NCI-H748 treated with DMSO at 0.1 percent for 48 hours (cell line): Measurements from ENCODE around the gene TPT1.
"Not testable (repeated sequence)": the region's sequence is repeated elsewhere in the genome, so short reads cannot be mapped to it uniquely, and the experiment has no call there.

Source experiments
- DNase-seq: peaks from one replicate; lab custom pipeline; 2025; lab: John Stamatoyannopoulos, UW

The TPT1 gene

GRCh38 chr13:45341034-45341798 lies at the start of gene TPT1:
Gene TPT1 (minus strand): TSS chr13:45341183. CDS start chr13:45341069, 114 bp downstream.
- peak; percentile 98 for DNase-seq

- DNase-seq = not testable (repeated sequence)
Observed at GRCh38 chr13:45390348-45390747, 49.4 kb upstream of the TPT1 start.

- DNase-seq = no peak
Observed at GRCh38 chr13:45388664-45389063, 47.7 kb upstream of the TPT1 start.

GRCh38 chr13:45386892-45387575 lies 46.1 kb upstream of the TPT1 start:
- DNase-seq = not testable (repeated sequence)

- no peak for DNase-seq
Observed at GRCh38 chr13:45385907-45386553, 45.0 kb upstream of the TPT1 start.

- no peak for DNase-seq
Observed at GRCh38 chr13:45385320-45385719, 44.3 kb upstream of the TPT1 start.

GRCh38 chr13:45384474-45385174 lies 43.6 kb upstream of the TPT1 start:
- no peak for DNase-seq

- not testable (repeated sequence) for DNase-seq
Observed at GRCh38 chr13:45382739-45383138, 41.8 kb upstream of the TPT1 start.

GRCh38 chr13:45381196-45381595 lies 40.2 kb upstream of the TPT1 start:
- DNase-seq = no peak

- DNase-seq = not testable (repeated sequence)
Observed at GRCh38 chr13:45380708-45381107, 39.7 kb upstream of the TPT1 start.

- DNase-seq = not testable (repeated sequence)
Observed at GRCh38 chr13:45379516-45379915, 38.5 kb upstream of the TPT1 start.

- DNase-seq = not testable (repeated sequence)
Observed at GRCh38 chr13:45378786-45379185, 37.8 kb upstream of the TPT1 start.

- DNase-seq = not testable (repeated sequence)
Observed at GRCh38 chr13:45377314-45377713, 36.3 kb upstream of the TPT1 start.

- DNase-seq = not testable (repeated sequence)
Observed at GRCh38 chr13:45376651-45377050, 35.7 kb upstream of the TPT1 start.

- DNase-seq = no peak
Observed at GRCh38 chr13:45374917-45375316, 33.9 kb upstream of the TPT1 start.

GRCh38 chr13:45373162-45373547 lies 32.2 kb upstream of the TPT1 start:
- DNase-seq = no peak

GRCh38 chr13:45372189-45373161 lies 31.5 kb upstream of the TPT1 start:
- DNase-seq = no peak

- peak; percentile 35 for DNase-seq
Observed at GRCh38 chr13:45370922-45371406, 30.0 kb upstream of the TPT1 start.

- no peak for DNase-seq
Observed at GRCh38 chr13:45369116-45369515, 28.1 kb upstream of the TPT1 start.

- no peak for DNase-seq
Observed at GRCh38 chr13:45368571-45368970, 27.6 kb upstream of the TPT1 start.

- DNase-seq = no peak
Observed at GRCh38 chr13:45368005-45368404, 27.0 kb upstream of the TPT1 start.
